ENCODE results near the gene ASPM.

ASPM gene

DNA sequence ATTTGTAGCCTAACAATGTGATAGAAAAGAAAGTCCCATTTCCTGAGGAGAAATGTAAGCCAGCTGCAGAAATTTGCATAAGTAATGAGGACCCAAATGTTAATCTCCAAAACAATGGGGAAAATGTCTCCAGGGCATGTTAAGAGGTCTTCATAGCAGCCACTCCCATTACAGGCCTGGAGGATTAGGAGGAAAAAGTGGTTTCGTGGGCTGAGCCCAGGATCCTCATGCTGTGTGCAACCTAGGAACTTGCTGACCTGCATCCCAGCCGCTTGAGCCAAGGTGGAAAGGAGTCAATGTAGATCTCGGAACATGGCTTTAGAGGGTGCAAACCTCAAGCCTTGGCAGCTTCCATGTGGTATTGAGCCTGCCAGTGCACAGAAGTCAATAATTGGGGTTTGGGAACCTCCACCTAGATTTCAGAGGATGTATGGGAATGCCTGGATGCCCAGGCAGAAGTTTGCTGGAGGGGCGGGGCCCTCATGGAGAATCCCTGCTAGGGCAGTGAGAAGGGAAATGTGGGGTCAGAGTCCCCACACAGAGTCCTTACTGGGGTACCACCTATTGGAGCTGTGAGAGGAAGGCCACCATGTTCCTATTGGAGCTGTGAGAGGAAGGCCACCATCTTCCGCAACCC, 65.2 kb downstream of the ASPM start:
- POLR2A ChIA-PET = no interaction called here
- no peak overlapping the region for H3K27ac ChIP-seq (ENCODE audit: extremely low read depth, low read depth, low read length)
- H3K4me1 ChIP-seq (ENCODE audit: control insufficient read depth, insufficient read depth, low read length) = no peaks in the 10 kb centered on the region
- CTCF ChIA-PET = no interaction called here
- peaks cover 29 to 45% of the 10 kb centered on the region in 2 experiments for H3K36me3 ChIP-seq (ENCODE audit: control insufficient read depth in 2 of 2, insufficient read depth in 1 of 2, low read length in 2 of 2)
- TF ChIP-seq TRIM28 (IDR thresholded peaks at IDR 0.05; ENCODE audit: borderline replicate concordance, low read length) = peak; percentile 82; the same call in 1 of the 2 replicates
- peak; percentile 91 for TF ChIP-seq ZNF585B (tag by site-specific recombination; IDR thresholded peaks at IDR 0.05)
- TF ChIP-seq ZNF555 (tag by site-specific recombination; conservative IDR thresholded peaks at IDR 0.05) = peak; percentile 17; the same call in 1 of the 2 replicates
- no peak for TF ChIP-seq ZNF510 (tag by site-specific recombination; IDR thresholded peaks at IDR 0.05; ENCODE audit: insufficient replicate concordance)
- TF ChIP-seq SETDB1 (IDR thresholded peaks at IDR 0.05; ENCODE audit: insufficient read length, low read length) = peak; percentile 74
- H3K4me3 ChIP-seq (ENCODE audit: low read depth, low read length) = no peak overlapping the region
- no peaks in the 10 kb centered on the region for H3K9me3 ChIP-seq (ENCODE audit: control insufficient read depth, insufficient read depth, low read depth, low read length)

DNA sequence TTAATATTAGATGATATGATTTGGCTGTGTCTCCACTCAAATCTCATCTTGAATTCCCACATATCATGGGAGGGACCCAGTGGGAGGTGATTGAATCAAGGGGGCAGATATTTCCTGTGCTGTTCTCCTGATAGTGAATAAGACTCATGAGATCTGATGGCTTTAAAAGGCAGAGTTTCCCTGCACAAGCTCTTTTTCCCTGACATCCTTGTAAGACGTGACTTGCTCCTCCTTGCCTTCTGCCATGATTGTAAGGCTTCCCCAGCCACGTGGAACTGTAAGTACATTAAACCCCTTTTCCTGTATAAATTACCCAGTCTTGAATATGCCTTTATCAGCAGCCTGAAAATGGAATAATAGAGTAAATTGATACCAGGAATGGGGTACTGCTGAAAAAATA, 66.1 kb downstream of the ASPM start:
- H3K4me1 ChIP-seq (ENCODE audit: control insufficient read depth, insufficient read depth, low read length) = no peaks in the 10 kb centered on the region
- TF ChIP-seq, protein P1, sequence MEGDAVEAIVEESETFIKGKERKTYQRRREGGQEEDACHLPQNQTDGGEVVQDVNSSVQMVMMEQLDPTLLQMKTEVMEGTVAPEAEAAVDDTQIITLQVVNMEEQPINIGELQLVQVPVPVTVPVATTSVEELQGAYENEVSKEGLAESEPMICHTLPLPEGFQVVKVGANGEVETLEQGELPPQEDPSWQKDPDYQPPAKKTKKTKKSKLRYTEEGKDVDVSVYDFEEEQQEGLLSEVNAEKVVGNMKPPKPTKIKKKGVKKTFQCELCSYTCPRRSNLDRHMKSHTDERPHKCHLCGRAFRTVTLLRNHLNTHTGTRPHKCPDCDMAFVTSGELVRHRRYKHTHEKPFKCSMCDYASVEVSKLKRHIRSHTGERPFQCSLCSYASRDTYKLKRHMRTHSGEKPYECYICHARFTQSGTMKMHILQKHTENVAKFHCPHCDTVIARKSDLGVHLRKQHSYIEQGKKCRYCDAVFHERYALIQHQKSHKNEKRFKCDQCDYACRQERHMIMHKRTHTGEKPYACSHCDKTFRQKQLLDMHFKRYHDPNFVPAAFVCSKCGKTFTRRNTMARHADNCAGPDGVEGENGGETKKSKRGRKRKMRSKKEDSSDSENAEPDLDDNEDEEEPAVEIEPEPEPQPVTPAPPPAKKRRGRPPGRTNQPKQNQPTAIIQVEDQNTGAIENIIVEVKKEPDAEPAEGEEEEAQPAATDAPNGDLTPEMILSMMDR (tag by site-specific recombination; IDR thresholded peaks at IDR 0.05) = no peak
- 0 out of 2 replicates have a peak, but pooled peaks have one; percentile 56 for TF ChIP-seq ZNF707 (tag by site-specific recombination; IDR thresholded peaks at IDR 0.05)
- H3K4me3 ChIP-seq (ENCODE audit: low read depth, low read length) = no peak overlapping the region
- H3K27ac ChIP-seq (ENCODE audit: extremely low read depth, low read depth, low read length) = no peak overlapping the region
- H3K36me3 ChIP-seq (ENCODE audit: control insufficient read depth in 2 of 2, insufficient read depth in 1 of 2, low read length in 2 of 2) = peaks cover 20 to 36% of the 10 kb centered on the region in 2 experiments; a peak in 2 of 3 replicates
- no peaks in the 10 kb centered on the region for H3K9me3 ChIP-seq (ENCODE audit: control insufficient read depth, insufficient read depth, low read depth, low read length)
- POLR2A ChIA-PET = no interaction called here
- CTCF ChIA-PET = no interaction called here

DNA sequence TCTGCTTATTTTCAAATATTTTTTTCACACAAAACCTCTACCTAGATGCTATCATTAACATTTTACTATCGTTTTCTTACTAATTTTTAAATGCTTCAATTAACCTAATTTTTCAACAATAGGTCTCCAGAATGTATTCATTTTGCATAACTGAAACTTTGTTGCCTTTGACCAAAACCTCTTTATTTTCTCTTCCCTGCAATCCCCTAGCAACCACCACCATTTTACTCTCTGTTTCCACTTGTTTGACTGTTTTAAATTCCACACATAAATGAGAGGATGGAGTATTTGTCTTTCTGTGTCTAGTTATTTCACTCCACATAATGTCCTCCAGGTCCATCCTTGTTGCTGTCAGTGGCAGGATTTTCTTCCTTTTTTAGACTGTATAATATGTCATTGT, 69.9 kb downstream of the ASPM start:
- Histone ChIP-seq H3K4me1 (ENCODE audit: control insufficient read depth, insufficient read depth, low read length) (no peaks in the 10 kb centered on the region), H3K27ac (ENCODE audit: extremely low read depth, low read depth, low read length) (no peak overlapping the region), H3K4me3 (ENCODE audit: low read depth, low read length) (no peak overlapping the region), H3K9me3 (ENCODE audit: control insufficient read depth, insufficient read depth, low read depth, low read length) (no peaks in the 10 kb centered on the region), H3K36me3 (ENCODE audit: control insufficient read depth in 2 of 2, insufficient read depth in 1 of 2, low read length in 2 of 2) (peaks cover 0 to under 1% of the 10 kb centered on the region in 2 experiments; a peak in 1 of 3 replicates)
- ChIA-PET CTCF (no interaction called here), POLR2A (no interaction called here)
- TF ChIP-seq, protein P2, sequence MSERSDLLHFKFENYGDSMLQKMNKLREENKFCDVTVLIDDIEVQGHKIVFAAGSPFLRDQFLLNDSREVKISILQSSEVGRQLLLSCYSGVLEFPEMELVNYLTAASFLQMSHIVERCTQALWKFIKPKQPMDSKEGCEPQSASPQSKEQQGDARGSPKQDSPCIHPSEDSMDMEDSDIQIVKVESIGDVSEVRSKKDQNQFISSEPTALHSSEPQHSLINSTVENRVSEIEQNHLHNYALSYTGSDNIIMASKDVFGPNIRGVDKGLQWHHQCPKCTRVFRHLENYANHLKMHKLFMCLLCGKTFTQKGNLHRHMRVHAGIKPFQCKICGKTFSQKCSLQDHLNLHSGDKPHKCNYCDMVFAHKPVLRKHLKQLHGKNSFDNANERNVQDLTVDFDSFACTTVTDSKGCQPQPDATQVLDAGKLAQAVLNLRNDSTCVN (tag by site-specific recombination; optimal IDR thresholded peaks at IDR 0.05) = no peak
- TF ChIP-seq ZNF184 (tag by site-specific recombination; IDR thresholded peaks at IDR 0.05) = no peak
- TF ChIP-seq, protein P3, sequence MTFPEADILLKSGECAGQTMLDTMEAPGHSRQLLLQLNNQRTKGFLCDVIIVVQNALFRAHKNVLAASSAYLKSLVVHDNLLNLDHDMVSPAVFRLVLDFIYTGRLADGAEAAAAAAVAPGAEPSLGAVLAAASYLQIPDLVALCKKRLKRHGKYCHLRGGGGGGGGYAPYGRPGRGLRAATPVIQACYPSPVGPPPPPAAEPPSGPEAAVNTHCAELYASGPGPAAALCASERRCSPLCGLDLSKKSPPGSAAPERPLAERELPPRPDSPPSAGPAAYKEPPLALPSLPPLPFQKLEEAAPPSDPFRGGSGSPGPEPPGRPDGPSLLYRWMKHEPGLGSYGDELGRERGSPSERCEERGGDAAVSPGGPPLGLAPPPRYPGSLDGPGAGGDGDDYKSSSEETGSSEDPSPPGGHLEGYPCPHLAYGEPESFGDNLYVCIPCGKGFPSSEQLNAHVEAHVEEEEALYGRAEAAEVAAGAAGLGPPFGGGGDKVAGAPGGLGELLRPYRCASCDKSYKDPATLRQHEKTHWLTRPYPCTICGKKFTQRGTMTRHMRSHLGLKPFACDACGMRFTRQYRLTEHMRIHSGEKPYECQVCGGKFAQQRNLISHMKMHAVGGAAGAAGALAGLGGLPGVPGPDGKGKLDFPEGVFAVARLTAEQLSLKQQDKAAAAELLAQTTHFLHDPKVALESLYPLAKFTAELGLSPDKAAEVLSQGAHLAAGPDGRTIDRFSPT (tag by site-specific recombination; IDR thresholded peaks at IDR 0.05) = no peak

DNA sequence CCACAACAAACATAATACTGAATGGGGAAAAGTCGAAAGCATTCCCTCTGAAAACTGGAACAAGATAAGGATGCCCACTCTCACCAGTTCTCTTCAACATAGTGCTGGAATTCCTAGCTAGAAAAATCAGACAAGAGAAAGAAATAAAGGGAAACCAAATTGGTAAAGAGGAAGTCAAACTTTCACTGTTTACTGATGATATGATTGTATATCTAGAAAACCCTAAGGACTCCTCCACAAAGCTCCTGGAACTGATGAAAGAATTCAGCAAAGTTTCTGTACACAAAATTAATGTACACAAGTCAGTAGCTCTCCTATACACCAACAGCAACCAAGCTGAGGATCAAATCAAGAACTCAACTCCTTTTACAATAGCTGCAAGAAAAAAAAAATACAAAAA, 72.5 kb downstream of the ASPM start:
- Histone ChIP-seq H3K9me3 (ENCODE audit: control insufficient read depth, insufficient read depth, low read depth, low read length) (no peaks in the 10 kb centered on the region), H3K4me3 (ENCODE audit: low read depth, low read length) (no peak overlapping the region), H3K4me1 (ENCODE audit: control insufficient read depth, insufficient read depth, low read length) (no peaks in the 10 kb centered on the region), H3K36me3 (ENCODE audit: control insufficient read depth in 2 of 2, insufficient read depth in 1 of 2, low read length in 2 of 2) (no peaks in the 10 kb centered on the region), H3K27ac (ENCODE audit: extremely low read depth, low read depth, low read length) (no peak overlapping the region)
- POLR2A ChIA-PET = no interaction called here
- CTCF ChIA-PET = interaction anchor here (0.6 kb wide), 1 partner anchor 57 kb away, joined by 3 read pairs; no protein-coding TSS in a partner anchor
- TF ChIP-seq ZNF600 (tag by site-specific recombination; IDR thresholded peaks at IDR 0.05) (no peak), ZNF792 (tag by site-specific recombination; IDR thresholded peaks at IDR 0.05) (no peak), KLF9 (tag by site-specific recombination; IDR thresholded peaks at IDR 0.05; ENCODE audit: low read depth) (no peak), ZNF324 (tag by site-specific recombination; IDR thresholded peaks at IDR 0.05) (no peak), TCF7L2 (IDR thresholded peaks at IDR 0.05; ENCODE audit: borderline replicate concordance, low read depth, low read length) (no peak), ZNF785 (tag by site-specific recombination; IDR thresholded peaks at IDR 0.05) (no peak), ZNF777 (tag by site-specific recombination; IDR thresholded peaks at IDR 0.05; ENCODE audit: borderline replicate concordance) (no peak), ZNF335 (tag by site-specific recombination; conservative IDR thresholded peaks at IDR 0.05) (no peak), ZNF416 (tag by site-specific recombination; IDR thresholded peaks at IDR 0.05) (no peak)
- TF ChIP-seq, protein P4, sequence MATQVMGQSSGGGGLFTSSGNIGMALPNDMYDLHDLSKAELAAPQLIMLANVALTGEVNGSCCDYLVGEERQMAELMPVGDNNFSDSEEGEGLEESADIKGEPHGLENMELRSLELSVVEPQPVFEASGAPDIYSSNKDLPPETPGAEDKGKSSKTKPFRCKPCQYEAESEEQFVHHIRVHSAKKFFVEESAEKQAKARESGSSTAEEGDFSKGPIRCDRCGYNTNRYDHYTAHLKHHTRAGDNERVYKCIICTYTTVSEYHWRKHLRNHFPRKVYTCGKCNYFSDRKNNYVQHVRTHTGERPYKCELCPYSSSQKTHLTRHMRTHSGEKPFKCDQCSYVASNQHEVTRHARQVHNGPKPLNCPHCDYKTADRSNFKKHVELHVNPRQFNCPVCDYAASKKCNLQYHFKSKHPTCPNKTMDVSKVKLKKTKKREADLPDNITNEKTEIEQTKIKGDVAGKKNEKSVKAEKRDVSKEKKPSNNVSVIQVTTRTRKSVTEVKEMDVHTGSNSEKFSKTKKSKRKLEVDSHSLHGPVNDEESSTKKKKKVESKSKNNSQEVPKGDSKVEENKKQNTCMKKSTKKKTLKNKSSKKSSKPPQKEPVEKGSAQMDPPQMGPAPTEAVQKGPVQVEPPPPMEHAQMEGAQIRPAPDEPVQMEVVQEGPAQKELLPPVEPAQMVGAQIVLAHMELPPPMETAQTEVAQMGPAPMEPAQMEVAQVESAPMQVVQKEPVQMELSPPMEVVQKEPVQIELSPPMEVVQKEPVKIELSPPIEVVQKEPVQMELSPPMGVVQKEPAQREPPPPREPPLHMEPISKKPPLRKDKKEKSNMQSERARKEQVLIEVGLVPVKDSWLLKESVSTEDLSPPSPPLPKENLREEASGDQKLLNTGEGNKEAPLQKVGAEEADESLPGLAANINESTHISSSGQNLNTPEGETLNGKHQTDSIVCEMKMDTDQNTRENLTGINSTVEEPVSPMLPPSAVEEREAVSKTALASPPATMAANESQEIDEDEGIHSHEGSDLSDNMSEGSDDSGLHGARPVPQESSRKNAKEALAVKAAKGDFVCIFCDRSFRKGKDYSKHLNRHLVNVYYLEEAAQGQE (tag by site-specific recombination; IDR thresholded peaks at IDR 0.05) = no peak

Measured in HEK293 (cell line).